Measurements from ENCODE around the gene ADGRE1.

The ADGRE1 gene

GRCh38 chr19:6876748-6877147 is 10.6 kb upstream of the ADGRE1 start:
- FAIRE-seq, result no peak

DNA sequence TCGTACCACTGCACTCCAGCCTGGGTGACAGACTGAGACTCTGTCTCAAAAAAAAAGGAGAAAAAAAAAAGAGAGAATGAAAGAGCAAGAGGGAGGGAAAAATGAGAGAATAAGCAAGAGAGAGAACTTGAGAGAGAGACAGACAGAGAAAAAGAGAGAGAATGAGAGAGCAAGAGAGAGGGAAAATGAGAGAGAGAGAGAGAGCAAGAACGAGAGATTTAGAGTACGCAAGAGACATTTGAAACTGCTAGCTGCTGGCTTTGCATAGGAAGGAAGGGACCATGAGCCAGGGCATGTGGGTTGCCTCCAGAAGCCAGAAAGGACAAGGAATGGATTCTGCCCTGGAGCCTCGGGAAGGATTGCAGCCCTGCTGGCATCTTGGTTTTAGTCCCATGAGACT is 9.6 kb upstream of the ADGRE1 start:
- no peak for FAIRE-seq

DNA sequence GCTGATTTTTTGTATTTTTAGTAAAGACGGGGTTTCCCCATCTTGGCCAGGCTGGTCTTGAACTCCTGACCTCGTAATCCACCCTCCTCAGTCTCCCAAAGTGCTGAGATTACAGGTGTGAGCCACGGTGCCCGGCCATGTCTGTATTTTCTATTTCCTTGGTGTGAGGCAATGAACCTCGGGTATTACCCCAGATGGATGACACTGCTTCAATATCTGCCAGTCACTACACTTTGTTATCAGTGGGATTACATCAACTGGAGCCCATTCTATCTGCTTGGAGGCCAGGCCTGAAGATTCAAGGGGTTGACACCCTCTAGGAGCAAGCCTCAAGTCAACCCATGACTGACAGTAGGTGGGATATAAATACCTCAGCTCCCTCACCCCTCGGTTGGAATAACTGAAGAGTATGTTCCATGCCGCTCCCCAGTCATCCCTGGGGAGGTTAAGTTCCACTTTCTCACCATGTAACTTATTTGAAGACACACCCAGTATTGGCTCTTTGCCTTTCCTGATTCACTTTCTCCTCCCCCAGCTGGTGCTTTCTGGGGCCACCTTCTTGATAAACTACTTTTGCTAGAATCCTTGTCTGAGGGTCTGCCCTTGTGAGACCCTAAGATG is 992 bp upstream of the ADGRE1 start:
- FAIRE-seq, result no peak

DNA sequence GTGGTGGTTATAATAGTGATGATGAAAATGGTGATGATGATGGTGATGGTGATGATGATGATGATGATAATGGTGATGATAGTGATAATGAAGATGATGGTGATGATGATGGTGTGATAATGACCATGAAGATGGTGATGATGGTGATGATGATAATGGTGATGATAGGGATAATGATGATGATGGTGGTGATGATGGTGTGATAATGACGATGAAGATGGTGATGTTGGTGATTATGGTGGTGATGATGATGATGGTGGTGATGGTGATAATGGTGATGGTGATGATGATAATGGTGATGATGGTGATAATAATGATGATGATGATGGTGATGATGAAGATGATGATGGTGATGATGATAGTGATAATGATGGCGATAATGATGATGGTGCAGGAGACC is 1.6 kb downstream of the ADGRE1 start:
- FAIRE-seq, result no peak

DNA sequence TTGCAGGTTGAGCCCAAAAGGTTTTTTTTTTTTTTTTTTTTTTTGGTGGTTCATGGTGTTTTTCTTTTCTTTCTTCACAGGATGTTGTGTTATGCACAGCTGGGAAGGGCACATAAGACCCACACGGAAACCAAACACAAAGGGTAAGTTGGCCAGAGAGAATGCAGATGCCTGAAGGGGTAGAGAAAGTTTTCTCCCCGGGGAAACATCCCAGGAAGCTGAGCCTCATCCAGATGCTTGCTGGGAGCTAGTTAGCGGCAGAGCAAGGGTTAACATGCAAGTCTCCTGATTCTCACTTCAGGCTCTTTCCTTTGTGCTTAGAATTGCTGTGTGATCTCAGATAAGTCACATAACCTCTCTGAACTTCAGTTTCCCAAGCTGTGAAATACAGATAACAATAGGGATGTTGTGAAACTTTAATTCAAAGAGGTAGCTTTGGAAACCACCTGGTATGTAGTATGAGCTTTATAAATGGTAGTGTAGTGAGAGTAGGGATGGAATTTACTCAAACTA is 3.1 kb downstream of the ADGRE1 start:
- FAIRE-seq, result no peak

DNA sequence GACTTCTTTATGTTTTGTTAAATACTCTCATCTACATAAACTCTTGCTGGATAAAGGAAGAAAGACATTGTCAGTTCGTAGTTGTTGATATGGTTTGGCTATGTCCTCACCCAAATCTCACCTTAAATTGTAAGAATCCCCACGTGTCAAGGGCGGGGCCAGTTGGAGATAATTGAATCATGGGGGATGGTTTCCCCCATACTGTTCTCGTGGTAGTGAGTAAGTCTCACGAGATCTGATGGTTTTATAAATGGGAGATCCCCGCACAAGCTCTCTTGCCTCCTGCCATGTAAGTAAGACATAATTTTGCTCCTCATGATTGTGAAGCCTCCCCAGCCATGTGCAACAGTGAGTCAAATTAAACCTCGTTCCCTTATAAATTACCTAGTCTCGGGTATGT is 3.6 kb downstream of the ADGRE1 start:
- no peak for FAIRE-seq

DNA sequence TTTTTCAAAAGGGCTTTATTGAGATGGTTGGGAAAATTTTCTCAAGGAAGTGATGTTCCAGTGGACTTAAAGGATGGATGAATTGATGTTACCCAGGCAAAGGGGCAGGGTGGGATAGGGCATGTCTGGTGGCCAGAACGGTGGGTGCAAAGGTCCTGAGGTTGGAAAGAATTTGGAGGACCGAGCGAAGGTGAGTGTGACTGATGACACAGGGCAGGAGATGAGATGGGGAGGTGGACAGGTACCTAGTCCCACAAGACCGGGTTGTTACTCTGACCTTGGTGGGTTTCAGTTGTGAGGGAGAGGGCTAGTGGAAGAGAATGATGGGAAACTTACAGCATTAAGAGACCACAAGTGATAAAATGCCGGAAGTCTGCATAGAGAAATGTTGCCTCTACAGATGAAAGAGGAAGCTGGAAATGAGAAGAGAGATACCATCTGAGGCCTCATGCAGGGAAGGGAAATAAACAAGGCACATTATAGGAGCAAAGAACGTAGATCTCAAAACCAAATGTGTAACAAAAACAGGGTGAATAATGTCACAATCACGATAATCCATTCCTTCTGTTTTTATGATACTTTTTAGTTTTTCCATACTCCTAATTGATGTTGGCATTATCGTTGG is 4.5 kb downstream of the ADGRE1 start:
- no peak for FAIRE-seq

GRCh38 chr19:6894313-6894712 is 6.9 kb downstream of the ADGRE1 start:
- no peak for FAIRE-seq

- FAIRE-seq, result no peak
Measured at GRCh38 chr19:6903446-6903845, 16.1 kb downstream of the ADGRE1 start.

DNA sequence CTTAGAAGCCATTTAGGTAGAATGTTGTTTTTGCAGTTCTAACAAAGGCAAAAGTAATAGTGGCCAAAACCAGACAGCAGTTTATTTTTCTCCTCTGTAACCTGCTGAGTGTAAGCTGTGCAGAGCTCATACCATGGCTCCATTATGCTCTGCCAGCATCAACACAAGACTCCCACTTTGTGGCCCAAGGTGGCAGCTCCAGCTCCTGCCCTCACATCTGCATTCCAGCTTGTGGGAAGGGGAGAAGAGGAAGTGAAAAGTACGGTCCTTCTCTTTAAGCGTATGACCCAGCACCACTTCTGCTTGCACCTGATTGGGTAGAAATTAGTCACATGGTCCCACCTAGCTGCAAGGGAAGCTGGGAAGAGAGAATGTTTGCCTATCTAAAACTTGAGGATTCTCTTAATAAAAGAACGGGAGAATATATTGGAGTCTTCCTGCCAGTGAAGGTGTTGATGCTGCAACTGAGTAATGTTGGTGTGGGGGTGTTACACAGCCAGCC is 19.2 kb downstream of the ADGRE1 start:
- FAIRE-seq, result no peak

DNA sequence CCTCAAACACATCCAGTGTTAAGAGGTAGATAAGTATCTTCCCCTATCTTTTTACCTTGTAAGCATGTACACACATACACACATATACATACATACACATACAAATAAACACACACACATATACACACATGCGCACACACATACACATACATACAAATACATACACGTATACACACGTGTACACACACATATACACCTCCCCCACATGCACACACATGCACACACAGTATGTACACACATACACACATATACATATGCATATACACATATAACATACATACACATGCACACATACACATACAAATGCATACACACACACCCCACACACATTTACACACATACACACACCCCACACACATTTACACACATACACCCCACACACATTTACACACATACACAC is 24.1 kb downstream of the ADGRE1 start:
- FAIRE-seq, result no peak

- FAIRE-seq, result no peak
Measured at GRCh38 chr19:6914321-6914720, 26.9 kb downstream of the ADGRE1 start.

DNA sequence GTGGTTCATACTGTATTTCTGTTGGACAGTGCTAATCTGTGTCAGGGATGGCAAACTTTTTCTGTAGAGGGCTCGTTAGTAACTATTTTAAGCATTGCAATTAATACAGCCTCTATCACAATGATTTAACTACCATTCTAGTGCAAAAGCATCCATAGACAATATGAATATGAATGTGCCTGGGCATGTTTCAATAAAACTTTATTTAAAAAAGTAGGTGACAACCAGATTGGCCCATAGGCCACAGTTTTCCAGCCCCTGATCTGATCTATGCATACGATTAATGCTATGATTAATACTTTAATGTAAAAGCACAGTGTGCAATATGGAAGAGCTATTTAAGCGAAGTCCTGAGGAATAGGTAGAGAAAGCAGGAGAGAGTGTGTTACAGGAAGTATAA is 29.6 kb downstream of the ADGRE1 start:
- no peak for FAIRE-seq

GRCh38 chr19:6925386-6925785 is 38.0 kb downstream of the ADGRE1 start:
- FAIRE-seq, result no peak

GRCh38 chr19:6925801-6926751 is 38.7 kb downstream of the ADGRE1 start:
- FAIRE-seq, result no peak

- no peak for FAIRE-seq
Measured at GRCh38 chr19:6930190-6930589, 42.8 kb downstream of the ADGRE1 start.

DNA sequence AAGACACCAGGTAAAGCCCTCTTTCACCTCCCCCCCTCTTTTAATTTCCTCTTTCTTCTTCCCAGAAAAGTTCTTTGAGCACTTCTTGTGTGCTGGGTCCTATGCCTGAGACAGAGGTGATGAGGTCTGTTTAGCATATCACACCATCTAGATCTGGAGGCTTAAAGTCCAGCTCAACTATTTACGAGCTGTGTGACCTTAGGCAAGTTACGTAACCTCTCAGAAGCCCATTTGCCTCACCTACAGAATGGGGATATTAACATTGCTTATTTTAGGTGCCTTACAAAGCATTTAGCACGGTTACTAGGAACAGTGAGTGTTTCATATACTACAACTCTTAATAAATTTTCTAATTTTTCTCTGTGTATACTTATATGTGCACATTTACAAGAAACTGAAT is 47.7 kb downstream of the ADGRE1 start:
- FAIRE-seq, result no peak

DNA sequence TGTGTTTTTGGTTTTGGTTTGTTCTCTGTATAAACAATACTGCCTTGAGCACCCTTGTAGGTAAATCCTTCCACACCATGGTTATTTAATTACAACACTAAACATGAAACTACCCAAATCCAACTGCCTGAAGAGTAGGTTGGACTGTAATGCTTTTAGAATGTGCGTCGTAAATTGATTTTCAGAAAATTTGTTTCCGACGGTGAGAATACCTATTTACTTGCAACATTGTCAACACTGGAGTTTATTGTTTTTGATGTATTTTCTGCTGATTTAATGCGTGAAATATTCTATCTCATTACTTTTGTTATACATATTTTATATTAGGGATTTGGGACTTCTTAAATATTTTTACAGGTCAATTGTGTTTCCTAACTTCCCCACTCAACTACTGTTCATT is 48.2 kb downstream of the ADGRE1 start:
- FAIRE-seq, result no peak

DNA sequence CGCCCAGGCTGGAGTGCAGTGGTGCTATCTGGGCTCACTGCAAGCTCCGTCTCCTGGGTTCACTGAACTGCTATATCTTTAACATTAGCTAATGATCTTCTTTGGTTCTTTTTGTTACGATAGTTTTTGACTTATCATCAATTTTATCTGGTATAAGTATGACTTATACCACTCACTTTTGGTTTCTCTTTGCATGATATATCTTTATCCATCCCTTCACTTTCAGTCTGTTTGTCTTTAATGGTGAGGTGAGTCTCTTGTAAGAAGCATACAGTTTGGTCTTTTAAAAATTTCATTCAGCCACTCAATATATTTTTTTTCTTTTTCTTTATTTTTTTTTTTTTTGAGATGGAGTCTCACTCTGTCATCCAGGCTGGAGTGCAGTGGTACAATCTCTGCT is 58.4 kb downstream of the ADGRE1 start:
- no peak for FAIRE-seq

DNA sequence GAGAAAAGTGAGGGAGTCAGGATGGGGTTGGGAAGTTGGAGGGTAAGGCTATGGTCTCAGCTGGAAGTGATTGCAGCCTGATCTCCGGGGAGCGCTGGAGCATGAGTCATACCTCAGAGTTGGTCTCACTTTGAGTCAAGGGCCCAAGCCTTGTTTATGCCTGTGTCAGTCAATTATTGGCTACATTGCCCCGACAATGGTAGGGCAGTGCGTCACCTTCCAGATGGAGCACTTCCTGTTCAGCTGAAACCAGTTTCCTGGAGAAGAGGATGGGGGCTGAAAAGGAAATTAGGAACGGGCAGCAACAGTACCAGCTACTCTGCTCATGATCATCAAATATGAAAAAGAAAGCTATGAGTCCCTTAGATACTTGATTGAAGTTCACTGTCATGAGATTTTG is 60.4 kb downstream of the ADGRE1 start:
- no peak for FAIRE-seq

DNA sequence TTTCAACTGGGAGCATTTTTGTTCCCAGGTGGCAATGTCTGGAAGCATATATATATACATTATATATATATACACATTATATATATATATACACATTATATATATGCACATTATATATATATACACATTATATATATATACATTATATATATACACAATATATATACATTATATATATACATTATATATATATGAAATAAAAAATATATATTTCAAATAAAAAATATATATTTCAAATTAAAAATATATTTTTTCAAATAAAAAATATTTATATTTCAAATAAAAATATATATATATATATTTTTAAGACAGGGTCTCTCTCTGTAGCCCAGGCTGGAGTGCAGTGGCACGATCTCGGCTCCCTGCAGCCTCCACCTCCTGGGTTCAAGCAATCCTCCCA is 61.5 kb downstream of the ADGRE1 start:
- peak; percentile 60 for FAIRE-seq

GRCh38 chr19:6952956-6953355 is 65.6 kb downstream of the ADGRE1 start:
- no peak for FAIRE-seq

DNA sequence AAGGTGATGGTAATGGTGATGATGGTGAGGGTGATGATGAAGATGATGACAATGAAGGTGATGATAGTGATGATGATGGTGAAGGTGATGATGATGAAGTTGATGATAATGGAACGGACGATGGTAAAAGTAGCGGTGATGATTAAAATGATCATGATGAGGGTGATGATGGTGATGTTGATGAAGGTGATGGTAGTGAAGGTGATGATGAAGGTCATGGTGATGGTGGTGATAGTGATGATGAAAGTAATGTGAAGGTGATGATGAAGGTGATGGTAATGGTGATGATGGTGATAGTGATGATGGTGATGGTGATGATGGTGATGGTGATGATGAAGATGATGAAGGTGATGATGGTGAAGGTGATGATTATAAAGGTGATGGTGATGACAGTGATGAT is 67.7 kb downstream of the ADGRE1 start:
- FAIRE-seq, result no peak

DNA sequence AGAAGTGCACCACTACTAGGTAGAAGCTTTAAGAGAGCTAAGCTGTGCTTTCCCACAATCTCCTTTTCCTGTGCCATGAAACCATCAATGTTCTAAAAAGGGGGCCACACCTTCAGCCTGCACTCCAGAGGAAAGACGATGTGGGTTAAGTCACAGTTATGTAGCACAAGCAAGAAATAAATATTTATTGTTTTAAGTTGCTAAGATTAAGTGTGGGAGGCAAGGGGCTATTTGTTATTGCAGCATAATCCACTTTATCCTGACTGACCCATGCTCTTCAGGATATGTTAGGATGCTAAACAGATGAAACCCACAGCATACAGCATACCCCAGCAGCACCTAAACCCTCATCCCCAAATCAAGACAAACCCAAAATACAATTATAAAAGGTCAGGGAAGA is 69.2 kb downstream of the ADGRE1 start:
- FAIRE-seq, result no peak

All from colon (tissue), 2 donors.